ENCODE data around the gene EEF2.

The EEF2 gene

GRCh38 chr19:3984908-3985642 is at the start of gene EEF2:
EEF2 (minus strand) TSS chr19:3985463; CDS start chr19:3985380, 83 bp downstream.
- peak; percentile 90 for DNase-seq

GRCh38 chr19:4034048-4035017 is 49.1 kb upstream of the EEF2 start:
- no peak for DNase-seq

DNA sequence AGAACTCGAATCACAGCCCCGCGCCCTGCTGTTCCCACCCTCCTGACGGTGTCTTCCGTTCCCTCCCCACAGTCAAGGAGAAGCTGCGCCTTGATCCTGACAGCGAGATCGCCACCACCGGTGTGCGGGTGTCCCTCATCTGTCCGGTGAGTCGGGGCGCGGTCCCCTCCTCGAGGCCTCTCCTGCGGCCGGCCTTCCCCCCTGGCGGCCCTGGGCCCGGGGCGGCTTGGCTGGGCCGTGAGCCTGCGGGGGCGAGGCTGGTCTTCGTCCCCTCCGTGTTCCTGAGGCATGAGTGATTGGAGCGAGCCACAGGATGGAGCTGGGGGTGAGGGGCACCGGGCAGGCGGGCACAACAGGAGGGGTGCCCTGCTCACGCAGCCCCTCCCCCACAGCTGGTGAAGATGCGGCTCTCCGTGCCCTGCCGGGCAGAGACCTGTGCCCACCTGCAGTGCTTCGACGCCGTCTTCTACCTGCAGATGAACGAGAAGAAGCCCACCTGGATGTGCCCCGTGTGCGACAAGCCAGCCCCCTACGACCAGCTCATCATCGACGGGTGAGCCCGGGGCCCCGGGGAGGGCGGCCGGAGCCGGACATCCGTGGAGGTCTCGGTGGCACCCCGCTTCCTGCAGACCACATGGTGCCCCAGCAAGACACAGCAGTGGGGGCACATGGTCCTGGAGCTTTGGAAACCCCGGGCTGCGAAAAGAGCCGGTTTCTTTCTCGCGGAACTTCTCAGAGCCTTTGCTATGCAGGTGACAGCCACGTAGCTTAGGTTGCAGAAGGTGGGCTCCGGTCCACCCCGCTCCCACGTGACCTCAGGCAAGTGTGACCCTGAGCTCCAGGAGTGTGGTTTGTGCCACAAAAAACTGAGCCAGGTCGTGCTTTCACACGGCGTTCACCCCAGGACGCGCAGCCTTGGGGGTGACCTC is 48.0 kb upstream of the EEF2 start:
- DNase-seq, result no peak

DNA sequence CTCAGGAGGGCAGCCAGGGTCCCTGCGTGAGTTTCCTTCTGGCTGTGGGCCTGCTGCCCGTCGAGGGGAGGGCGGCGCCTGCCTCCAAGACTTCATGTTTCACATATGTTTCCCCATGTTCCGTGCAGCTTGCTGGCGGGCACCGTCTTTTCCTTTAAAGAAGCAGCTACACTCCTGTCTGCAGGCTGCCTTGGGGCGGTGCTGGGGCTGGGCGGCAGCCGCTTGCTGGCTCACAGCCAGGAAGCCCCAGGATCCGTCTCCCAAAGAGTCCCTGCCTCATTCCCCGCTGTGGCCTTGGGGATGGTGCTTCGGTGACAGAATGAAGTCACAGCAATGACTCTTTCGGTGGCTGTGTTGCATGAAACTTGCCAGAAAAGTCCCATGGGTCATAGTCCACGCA is 47.2 kb upstream of the EEF2 start:
- DNase-seq, result no peak

GRCh38 chr19:4031420-4031819 is 46.2 kb upstream of the EEF2 start:
- no peak for DNase-seq

DNA sequence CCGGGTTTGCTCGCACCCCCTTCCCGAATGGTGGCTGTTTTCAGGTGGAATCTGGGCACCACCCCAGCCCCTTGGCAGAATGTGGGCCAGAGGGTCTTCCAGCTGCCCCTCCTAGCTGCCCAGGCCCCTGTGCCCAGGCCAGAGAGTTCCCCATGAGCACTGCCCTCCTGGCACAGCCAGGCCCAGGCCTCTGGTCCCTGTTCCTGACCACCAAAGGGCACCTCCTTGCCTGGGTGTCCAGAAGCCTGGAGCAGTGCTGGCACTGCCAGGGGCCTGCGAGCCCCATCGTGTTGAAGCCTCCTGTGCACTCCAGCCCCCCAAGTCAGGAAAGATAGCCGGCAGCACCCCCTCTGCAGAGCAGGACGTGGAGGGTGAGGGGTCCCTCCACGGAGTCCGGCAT is 45.7 kb upstream of the EEF2 start:
- DNase-seq, result no peak

GRCh38 chr19:4030552-4030951 is 45.3 kb upstream of the EEF2 start:
- DNase-seq, result no peak

DNA sequence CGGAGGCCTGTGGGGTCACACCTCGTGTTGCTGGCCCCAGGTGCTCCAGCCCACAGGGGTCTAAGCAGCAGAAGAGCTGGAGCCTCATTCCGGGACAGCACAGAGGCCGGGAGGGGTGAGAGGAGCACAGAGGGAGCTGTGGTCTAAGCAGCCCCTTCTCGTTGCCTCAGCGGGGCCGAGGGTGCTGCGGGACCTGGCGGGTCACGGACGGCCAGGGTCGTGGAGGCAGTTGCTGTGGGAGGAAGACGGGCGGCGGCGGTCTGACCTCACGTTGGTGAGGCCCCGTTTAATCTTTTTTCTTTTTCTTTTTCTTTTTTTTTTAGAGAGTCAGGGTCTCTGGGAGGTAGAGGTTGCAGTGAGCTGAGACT is 44.0 kb upstream of the EEF2 start:
- no peak for DNase-seq

DNA sequence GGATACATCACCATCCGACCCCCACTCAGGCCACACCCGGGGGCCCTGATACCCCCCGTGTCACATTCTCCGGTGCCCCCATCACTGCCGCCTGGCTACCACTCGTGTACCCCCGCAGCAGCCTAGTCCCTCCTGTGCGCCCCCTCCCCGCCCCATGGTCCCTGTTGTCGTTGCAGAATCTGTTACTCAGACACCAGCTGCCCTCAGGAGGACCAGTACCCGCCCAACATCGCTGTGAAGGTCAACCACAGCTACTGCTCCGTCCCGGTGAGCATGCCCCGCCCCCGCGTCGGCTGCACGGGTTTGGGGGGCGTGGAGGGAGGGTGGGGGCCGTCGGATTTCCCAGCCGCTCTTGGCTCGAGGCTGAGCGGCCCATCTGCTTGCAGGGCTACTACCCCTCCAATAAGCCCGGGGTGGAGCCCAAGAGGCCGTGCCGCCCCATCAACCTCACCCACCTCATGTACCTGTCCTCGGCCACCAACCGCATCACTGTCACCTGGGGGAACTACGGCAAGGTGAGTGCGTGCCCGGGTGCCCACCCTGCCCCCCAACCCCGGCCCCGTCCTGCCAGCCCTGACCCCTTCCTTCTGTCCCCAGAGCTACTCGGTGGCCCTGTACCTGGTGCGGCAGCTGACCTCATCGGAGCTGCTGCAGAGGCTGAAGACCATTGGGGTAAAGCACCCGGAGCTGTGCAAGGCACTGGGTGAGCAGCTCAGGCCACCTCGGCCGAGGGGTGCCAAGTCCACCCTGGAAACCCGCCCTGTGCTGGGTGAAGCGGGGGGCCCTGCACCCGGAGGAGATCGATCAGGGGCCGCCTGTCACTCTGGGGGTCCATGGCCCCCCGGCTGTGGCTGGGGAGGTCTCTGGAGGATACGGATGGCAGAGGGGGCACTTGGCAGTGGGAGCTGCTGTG is 43.3 kb upstream of the EEF2 start:
- DNase-seq, result no peak

DNA sequence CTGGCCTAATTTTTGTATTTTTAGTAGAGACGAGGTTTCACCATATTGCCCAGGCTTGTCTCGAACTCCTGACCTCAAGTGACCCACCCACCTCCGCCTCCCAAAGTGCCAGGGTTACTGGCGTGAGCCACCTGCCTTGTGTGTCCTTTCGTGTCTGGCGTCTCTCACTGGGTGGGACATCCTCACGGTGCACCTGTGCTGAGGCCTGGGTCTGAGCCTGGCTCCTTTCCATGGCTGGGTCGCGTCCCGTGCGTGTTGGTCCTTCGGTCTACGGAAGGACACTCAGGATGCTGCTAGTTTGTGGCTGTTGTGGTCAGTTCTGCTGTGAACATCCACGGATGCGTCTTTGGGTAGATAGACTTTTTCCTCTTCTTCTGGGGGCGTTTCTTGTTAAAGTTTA is 41.9 kb upstream of the EEF2 start:
- DNase-seq, result no peak

- no peak for DNase-seq
Observed at GRCh38 chr19:4025317-4025716, 40.1 kb upstream of the EEF2 start.

- DNase-seq, result no peak
Observed at GRCh38 chr19:4023600-4024398, 38.5 kb upstream of the EEF2 start.

- no peak for DNase-seq
Observed at GRCh38 chr19:4019578-4019977, 34.3 kb upstream of the EEF2 start.

GRCh38 chr19:4018775-4019504 is 33.7 kb upstream of the EEF2 start:
- no peak for DNase-seq

GRCh38 chr19:4018140-4018613 is 32.9 kb upstream of the EEF2 start:
- no peak for DNase-seq

GRCh38 chr19:4016903-4017638 is 31.8 kb upstream of the EEF2 start:
- no peak for DNase-seq

DNA sequence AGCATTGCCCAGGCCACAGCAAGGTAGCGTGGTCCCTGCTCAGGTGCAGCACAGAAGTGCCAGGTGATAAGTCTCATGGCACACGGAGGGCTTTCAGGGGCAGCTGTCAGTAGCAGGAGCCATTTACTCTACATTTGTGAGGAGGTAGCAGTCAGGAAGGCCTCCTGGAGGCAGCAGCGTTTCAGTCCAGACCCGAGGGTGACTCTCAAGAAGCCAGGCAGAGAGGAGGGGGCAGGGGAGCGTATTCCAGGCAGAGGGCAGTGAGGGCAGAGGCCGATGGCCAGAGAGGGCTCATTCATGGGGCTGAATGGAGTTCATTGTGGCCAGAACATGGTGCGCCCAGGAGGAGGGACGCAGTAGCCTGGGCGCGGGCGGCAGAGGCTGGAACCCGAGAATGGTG is 31.2 kb upstream of the EEF2 start:
- DNase-seq, result no peak

DNA sequence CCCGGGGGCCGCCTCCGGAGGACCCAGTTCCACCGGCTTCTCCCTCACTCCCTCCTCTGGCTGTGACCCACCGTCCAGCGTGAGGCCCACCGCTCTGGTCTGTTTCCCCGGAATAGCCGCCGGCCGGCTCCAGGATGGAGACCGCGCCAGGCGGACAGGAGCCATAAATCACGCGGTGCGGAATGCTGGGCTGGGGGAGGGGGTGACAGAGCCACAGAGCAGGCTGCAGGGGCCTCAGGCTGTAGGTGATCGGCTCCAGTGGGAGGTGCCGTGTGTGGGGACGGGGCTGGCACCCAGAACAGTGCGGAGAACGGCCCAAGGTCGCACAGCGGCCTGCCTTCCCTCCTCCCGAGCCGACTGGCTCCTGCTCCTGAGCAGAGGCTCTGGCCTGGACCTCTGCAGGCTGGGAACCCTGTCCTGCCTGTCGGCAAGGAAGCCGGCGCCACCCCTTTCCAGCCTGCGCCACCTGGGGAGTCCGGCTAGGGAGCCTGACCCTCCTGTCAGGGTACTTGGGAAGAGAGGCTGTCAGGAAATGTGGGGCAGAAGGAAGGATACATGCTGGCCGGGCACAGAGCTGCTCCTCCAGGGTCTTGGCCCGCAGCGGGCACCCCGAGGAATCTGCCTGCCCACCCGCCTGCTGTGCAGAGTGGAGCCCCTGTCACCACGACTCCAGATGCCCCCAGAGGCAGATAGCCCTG is 30.6 kb upstream of the EEF2 start:
- DNase-seq, result no peak

All from activated CD4-positive, alpha-beta T cell treated with anti-CD3 and anti-CD28 coated beads for 1 hour (primary cell).